GM19023 (cell line): Measurements from ENCODE around the gene CANX.

Experiments
- ATAC-seq: cut with Tn5 transposase; IDR thresholded peaks from one replicate; pipeline ENCODE4 v1.9.1; 2021; ENCODE audit warnings: mild to moderate bottlenecking, moderate library complexity; ENCODE audit not compliant: unreplicated experiment

The CANX gene

DNA sequence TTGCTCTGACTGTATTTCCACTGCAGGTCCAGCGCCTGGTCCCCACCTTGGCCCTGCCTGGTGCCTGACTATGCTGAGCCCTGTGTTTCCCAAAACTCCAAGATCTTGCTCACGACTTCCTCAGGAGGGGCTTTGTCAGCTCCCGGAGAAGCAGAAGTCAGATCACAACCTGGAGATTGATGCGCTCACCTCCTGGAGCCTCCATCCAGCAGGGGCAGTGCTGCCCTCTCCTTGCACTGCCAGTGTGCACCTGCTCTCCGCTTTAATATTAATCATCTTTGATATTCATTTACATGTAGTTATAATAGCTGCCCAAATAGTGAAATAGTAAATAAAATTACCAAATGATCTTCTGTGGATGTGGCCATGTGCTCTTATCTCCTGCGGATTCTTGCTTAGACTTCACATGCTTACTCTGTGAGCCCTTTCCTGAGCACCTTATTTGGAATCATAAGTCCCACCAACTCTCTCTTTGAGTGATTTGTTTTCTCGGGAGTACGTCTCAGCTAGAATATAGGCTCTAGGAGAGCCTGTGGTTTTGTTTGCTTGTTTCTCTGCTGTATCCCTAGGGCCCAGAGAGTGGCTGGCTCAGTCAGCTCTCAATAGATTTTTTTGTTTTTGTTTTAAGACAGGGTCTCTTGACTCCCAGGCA, 51.2 kb downstream of the CANX start:
- no peak for ATAC-seq

DNA sequence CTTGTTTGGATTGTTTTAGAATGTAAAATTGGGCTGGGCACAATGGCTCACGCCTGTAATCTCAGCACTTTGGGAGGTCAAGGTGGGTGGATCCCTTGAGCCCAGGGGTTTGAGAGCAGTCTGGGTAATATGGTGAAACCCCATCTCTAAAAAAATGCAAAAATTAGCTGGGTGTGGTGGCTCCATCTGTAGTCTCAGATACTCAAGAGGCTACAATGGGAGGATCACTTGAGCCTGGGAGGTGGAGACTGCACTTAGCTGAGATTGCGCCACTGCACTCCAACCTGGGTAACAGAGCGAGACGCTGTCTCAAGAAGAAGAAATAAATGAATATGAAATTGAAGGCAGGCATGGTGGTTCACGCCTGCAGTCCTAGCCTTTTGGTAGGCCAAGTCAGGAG, 55.2 kb downstream of the CANX start:
- no peak for ATAC-seq

GRCh38 chr5:179755022-179755421, 56.3 kb downstream of the CANX start:
- no peak for ATAC-seq

DNA sequence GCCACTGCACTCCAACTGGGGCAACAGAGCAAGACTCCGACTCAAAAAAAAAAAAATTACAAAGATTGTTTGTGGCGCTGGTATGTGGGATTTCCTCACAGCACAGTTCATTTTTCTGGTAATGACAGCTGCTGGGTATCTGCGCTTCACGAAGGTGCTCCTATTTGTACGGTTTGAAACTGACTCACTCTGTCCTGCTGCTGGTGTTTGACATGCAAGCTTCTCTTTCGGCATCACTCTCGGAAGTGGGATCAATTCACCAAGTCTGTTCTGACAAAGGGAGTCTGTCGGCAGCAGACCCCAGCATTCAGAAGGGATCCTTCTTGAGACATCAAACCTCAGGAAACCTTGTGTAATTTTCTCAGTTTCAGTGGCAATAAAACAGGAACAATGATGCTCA, 60.2 kb downstream of the CANX start:
- ATAC-seq: no peak

DNA sequence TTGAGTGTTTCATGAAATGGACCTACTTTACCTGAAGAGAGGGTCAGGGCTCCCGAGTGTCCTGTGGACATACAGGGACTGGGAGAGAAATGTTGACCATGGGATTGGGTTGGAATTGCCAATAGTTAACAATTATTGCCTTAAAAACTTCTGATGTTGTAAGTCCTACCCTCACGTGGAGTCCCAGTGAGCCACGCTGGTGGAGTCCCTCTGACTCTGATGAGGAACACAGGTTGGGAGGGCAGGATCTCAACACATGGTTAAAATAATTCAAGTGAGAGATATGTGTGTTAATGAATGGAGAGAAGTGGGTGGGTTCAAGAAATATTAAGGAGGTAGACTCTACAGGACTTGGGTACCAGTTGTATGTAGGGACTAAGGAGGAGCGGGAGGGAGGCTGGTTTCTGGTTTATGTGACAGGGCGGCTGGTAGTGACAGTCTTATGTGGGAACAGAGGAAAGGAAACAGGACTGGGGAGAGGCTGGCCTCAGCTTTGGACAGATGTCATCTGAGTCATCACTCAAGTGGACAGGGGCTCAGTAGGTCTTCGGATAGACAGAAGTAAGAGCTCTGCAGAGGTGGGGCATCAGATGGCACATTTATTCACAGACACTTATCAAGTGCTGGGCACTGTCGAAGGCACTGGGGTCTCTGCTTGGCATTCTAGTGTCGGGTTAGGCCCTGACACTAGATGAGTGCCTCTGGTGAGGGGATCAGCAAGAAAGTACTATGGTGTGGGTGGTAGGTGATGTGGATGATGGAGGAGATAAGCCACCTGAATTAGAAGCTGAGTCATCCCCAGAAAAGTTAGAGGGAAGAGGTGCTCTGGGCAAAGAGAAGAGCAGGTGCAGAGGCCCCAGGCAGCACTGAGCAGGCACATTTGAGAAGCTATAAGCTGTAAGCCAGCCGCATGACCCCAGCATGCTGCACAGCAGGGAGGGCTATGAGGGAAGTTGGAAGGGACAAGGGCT, 61.1 kb downstream of the CANX start:
- ATAC-seq: no peak

- no peak for ATAC-seq
These were observed 63.5 kb downstream of the CANX start for GRCh38 chr5:179762079-179762780.

DNA sequence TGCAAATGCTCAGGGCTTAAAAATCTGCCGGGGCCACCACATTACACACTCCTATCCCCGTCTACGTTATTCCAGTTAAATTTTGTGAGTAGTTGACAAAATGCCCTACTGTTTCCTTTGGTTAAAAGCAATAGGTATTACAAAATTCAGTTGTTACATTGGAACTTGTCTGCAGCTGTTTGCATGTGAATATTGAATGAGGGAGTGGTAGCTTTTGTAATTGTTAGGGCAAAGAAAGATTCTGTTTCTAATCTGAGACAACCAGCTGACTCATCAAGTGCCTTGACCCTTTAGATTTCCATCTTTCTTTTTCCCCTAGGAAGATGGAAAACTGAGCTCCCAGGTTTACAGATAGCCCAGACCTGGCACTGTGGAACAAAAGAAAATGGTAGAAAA, 64.0 kb downstream of the CANX start:
- ATAC-seq: no peak

- no peak for ATAC-seq
These were observed 64.6 kb downstream of the CANX start for GRCh38 chr5:179763215-179763945.

- ATAC-seq: no peak
These were observed 65.3 kb downstream of the CANX start for GRCh38 chr5:179764056-179764455.

GRCh38 chr5:179765400-179765799, 66.6 kb downstream of the CANX start:
- ATAC-seq: no peak

DNA sequence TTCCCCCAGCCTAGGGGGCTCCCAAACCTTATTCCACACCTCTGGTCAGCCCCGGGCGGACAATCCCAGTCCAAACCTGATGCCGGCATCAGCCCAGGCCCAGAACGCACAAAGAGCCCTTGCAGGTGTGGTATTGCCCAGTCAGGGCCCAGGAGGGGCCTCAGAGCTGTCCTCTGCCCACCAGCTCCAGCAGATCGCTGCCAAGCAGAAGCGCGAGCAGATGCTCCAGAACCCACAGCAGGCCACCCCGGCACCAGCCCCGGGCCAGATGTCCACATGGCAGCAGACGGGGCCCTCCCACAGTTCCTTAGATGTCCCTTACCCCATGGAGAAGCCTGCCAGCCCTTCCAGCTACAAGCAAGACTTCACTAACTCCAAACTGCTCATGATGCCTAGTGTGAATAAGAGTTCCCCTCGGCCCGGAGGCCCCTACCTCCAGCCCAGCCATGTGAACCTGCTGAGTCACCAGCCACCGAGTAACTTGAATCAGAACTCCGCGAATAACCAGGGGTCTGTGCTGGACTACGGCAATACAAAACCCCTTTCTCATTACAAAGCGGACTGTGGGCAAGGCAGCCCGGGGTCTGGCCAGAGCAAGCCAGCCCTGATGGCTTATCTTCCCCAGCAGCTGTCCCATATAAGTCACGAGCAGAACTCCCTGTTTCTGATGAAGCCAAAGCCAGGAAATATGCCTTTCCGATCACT, 67.4 kb downstream of the CANX start:
- ATAC-seq: no peak

DNA sequence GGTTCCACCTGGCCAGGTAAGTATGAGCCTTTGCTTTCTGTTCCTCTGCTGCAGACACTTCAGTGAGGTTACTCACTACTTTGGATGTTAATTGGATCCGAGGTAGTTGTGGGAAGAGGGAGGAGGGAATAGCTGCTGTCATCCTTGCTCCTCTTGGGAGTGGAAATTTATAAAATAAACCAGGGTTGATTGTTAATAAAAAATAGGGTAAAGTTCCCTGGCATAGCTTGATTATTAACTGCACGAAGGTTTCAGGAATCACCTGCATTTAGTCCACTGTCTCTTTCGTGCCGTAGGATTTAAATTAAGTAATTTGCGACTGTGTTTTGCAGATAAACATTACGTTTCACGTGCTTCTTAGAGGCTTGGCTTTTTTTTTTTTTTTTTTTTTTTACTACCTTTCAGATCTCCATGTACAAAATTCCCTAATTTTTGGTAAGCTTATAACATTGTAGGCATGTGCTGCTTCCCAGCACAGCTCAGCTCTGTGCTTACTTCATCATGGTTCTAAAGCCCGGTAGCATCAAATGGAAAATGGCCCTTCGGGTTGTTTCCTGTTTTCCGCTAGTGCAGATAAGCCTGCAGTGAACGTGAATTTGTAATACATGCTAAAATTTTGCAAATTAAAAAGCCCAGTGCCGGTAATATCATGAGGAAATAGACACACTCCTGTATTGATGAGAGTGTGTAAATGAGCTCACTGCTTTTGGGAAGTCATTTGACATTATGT, 68.1 kb downstream of the CANX start:
- ATAC-seq: no peak

- no peak for ATAC-seq
These were observed 68.8 kb downstream of the CANX start for GRCh38 chr5:179767496-179768100.

DNA sequence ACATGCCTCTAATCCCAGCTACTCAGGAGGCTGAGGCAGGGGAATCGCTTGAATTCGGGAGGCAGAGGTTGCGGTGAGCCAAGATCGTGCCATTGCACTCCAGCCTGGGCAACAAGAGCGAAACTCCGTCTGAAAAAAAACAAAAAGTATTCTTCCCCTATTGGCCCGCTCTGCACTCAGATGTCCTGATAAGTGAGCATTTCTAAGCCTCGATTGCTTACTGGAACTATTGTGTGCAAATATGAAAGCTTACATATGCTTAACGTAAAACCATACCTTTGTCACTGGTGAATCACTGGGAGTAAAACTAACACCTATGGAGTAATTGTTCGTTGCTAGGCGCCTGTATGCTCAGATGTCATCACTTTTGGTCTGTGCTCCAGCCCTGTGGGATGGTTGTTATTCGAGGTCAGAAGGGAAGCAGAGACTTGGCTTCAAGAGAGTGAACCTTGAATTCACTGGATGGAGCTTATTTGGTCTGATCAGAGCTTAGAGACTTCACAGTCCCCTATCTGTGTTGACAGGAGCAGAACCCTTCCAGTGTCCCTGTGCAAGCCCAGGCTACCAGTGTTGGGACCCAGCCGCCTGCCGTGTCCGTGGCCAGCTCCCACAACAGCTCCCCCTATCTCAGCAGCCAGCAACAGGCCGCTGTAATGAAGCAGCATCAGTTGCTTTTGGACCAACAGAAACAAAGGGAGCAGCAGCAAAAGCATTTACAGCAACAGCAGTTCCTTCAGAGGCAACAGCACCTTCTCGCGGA, 69.7 kb downstream of the CANX start:
- no peak for ATAC-seq

GRCh38 chr5:179769271-179769670, 70.5 kb downstream of the CANX start:
- ATAC-seq: no peak

- ATAC-seq: no peak
These were observed 71.0 kb downstream of the CANX start for GRCh38 chr5:179769796-179770195.

GRCh38 chr5:179771311-179771895, 72.6 kb downstream of the CANX start:
- no peak for ATAC-seq

- no peak for ATAC-seq
These were observed 73.6 kb downstream of the CANX start for GRCh38 chr5:179772351-179772750.
